PFSK-1 (cell line): Measurements from ENCODE around the gene AP1B1.
A peak's percentile ranks its signal among the peaks of the same experiment; 100 is the strongest.

ENCODE experiments used
- FOXP2 ChIP-seq: optimal IDR thresholded peaks from 2 replicates; pipeline ENCODE3; 2011; ENCODE audit warnings: borderline replicate concordance, control low read depth, inconsistent platforms; ENCODE audit not compliant: insufficient read depth; ENCODE audit errors: extremely low read length, extremely low read depth
- POLR2AphosphoS5 ChIP-seq: IDR thresholded peaks from 2 replicates; pipeline ENCODE4 v1.6.1; 2012; ENCODE audit warnings: low read depth, mild to moderate bottlenecking, control low read depth, low read length, moderate library complexity
- SIN3A ChIP-seq: IDR thresholded peaks from 2 replicates; pipeline ENCODE4 v1.6.1; 2012; ENCODE audit warnings: mild to moderate bottlenecking, low read length, moderate library complexity, borderline replicate concordance; ENCODE audit not compliant: insufficient read depth
- TAF1 ChIP-seq: IDR thresholded peaks from 2 replicates; pipeline ENCODE4 v1.6.1; 2012; ENCODE audit warnings: low read length, control low read depth, borderline replicate concordance; ENCODE audit not compliant: insufficient read depth
- TF ChIP-seq, protein P1 (sequence below), 2 experiments: IDR thresholded peaks; 2 replicates each; pipeline versions ENCODE4 v1.6.1 to v1.8.0; 2011 to 2012; ENCODE audit warnings: low read depth in 2 of 2, low read length in 2 of 2, control low read depth in 1 of 2, inconsistent platforms in 1 of 2, mild to moderate bottlenecking in 1 of 2, moderate library complexity in 1 of 2; ENCODE audit not compliant: insufficient read depth in 1 of 2

The AP1B1 gene

DNA sequence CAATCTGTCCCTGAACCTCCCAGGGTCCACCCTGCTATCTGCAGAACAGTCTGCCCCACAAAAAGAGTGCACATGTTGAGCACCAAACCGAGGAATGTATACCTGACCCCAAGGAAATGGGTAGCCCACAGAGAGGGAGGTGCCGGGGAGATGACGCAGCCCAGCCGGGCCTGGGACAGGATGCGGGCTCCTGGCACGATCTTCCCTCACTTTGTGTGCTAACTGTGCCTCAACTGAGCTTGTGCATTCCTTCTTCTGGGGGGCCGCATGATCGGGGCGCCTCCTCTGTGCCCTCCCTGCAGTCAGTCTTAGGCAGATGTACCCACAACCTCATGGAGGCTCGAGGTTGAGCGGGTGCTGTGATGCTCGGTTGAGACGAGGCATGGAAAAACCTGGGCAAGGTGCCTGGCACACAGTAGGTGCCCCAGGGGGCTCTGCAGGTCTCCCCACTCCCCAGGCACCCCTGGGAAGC is 79.5 kb downstream of the AP1B1 start:
- TF ChIP-seq SIN3A (no peak), POLR2AphosphoS5 (no peak)
- TF ChIP-seq, protein P1, sequence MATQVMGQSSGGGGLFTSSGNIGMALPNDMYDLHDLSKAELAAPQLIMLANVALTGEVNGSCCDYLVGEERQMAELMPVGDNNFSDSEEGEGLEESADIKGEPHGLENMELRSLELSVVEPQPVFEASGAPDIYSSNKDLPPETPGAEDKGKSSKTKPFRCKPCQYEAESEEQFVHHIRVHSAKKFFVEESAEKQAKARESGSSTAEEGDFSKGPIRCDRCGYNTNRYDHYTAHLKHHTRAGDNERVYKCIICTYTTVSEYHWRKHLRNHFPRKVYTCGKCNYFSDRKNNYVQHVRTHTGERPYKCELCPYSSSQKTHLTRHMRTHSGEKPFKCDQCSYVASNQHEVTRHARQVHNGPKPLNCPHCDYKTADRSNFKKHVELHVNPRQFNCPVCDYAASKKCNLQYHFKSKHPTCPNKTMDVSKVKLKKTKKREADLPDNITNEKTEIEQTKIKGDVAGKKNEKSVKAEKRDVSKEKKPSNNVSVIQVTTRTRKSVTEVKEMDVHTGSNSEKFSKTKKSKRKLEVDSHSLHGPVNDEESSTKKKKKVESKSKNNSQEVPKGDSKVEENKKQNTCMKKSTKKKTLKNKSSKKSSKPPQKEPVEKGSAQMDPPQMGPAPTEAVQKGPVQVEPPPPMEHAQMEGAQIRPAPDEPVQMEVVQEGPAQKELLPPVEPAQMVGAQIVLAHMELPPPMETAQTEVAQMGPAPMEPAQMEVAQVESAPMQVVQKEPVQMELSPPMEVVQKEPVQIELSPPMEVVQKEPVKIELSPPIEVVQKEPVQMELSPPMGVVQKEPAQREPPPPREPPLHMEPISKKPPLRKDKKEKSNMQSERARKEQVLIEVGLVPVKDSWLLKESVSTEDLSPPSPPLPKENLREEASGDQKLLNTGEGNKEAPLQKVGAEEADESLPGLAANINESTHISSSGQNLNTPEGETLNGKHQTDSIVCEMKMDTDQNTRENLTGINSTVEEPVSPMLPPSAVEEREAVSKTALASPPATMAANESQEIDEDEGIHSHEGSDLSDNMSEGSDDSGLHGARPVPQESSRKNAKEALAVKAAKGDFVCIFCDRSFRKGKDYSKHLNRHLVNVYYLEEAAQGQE (IDR thresholded peaks at IDR 0.05; ENCODE audit: insufficient read depth in 1 of 2, low read depth in 2 of 2, low read length in 2 of 2) = no peak

DNA sequence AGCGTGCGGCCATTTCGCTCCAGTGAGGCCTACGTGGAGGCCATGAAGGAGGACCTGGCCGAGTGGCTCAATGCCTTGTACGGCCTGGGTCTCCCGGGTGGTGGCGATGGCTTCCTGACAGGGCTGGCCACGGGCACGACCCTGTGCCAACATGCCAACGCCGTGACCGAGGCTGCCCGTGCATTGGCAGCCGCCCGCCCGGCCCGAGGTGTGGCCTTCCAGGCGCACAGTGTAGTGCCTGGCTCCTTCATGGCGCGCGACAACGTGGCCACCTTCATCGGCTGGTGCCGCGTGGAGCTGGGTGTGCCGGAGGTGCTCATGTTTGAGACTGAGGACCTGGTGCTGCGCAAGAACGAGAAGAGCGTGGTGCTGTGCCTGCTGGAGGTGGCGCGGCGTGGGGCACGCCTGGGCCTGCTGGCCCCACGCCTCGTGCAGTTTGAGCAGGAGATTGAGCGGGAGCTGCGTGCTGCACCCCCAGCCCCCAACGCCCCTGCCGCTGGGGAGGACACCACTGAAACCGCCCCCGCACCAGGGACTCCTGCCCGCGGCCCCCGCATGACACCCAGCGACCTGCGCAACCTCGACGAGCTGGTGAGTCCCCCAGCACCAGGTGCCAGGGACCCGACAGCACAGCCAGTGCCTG is 80.1 kb downstream of the AP1B1 start:
- TF ChIP-seq TAF1 (no peak), FOXP2 (no peak), POLR2AphosphoS5 (no peak), SIN3A (no peak)
- TF ChIP-seq, protein P1 (IDR thresholded peaks at IDR 0.05; ENCODE audit: insufficient read depth in 1 of 2, low read depth in 2 of 2, low read length in 2 of 2) = no peak

DNA sequence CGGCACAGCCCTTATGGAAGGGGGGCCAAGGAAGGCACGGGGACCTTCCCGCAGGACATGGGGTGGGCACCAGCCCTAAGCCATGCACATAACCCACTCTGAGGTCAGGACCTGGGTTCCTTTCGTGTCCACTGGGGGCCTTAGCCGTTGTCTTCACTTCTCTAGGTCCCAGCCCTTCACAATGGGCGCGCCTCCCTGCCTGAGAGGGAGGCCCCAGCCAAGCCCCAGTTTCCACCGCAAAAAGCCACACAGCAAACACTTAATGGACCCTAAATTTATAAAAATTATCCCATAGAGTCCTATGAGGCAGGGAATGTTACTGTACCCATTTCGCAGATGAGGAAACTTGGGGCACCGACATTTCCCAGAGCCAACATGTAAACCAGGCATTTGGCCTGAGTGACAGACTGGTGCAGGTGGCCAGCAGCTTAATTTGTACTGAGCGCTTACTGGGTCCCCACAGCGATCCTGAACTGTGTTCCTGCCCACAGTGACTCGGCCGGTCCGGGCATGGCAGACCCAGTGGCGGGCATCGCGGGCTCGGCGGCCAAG is 80.7 kb downstream of the AP1B1 start:
- no peak for TF ChIP-seq TAF1
- TF ChIP-seq, protein P1 (IDR thresholded peaks at IDR 0.05; ENCODE audit: insufficient read depth in 1 of 2, low read depth in 2 of 2, low read length in 2 of 2) = no peak
- no peak for TF ChIP-seq SIN3A
- TF ChIP-seq POLR2AphosphoS5 = no peak
- TF ChIP-seq FOXP2 = no peak

DNA sequence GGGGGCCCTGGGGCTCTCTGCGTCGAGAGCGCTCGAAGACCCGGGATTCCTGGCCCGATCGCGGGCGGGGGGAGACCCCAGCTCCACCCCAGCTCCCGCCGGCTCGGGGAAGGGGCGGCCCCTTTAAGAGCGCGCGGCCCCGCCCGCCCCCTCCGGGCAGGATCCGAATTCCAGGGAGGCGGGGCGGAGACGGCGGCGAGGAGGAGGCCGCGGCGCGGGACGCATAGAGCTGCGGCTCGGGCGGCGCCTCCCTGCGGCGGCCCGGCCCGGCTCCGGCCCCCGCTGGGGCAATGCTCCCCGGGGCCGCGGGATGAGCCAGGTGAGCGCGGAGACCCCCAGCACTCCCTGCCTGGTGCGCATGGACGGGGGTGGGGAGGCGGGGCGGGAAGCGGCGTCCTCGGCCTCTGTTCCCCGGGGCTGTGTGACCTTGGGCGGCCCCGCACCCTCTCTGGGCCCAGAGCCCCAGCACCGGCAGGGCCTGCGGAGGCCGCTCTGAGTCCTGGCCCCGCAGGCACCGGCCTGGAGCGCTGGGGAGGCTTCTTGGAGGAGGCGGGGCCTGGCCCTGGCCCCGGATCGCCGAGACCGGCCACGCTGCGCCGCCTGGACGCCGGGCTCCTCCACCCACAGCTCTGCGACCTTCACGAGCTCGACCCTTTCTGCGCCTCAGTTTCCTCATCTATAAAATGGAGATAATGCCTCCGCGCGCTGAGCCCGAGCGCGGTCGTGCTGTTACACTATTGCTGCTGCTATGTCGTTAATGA is 81.4 kb downstream of the AP1B1 start:
- TF ChIP-seq FOXP2 (peak; percentile 34), SIN3A (0 out of 2 replicates have a peak, but pooled peaks have one; percentile 13), POLR2AphosphoS5 (no peak)
- TF ChIP-seq, protein P1 (IDR thresholded peaks at IDR 0.05; ENCODE audit: insufficient read depth in 1 of 2, low read depth in 2 of 2, low read length in 2 of 2) = no peak
